GM18867 (cell line): ENCODE data around the gene PRCD.

Experiments
- ATAC-seq: cut with Tn5 transposase; IDR thresholded peaks from one replicate; pipeline ENCODE4 v1.9.1; 2021; ENCODE audit warnings: mild to moderate bottlenecking, moderate library complexity; ENCODE audit not compliant: unreplicated experiment

The PRCD gene

DNA sequence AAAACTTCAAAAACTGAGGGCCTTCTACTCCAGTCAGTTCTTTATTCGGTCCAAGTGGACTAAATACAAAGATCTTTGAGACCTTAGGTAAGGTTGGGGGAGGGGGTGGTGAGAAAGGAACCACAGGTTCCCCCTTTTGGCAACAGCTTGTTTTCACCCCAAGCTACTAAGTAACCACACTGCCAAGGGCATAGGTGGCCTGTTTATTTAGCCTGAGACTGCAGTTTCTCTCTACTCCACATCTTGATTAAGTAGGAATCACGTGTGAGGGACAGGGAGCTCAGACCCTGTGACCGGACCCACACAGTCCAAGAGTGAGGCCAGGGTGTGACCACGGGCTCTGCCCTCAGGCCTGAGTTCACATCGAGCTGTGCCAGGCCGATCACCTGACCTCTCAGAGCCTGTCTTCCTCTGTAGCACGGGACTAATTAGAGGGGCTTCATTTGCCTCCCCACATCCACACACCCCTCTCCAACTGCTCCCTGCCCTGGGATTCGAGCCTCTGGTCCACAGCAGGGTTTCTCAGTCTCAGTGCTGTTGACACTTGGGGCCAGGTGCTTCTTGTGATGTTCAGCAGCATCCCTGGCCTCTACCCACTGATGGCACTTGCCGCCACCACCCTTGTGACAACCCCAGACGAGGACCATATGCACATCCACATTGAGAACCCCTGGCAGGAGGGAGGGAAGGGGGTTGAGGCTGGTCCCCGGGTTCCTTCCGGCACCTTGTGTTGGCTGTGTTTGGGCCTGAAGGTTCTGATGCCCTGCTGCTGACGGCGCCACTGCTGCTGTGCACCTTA is 28.0 kb downstream of the PRCD start:
- ATAC-seq, result no peak

DNA sequence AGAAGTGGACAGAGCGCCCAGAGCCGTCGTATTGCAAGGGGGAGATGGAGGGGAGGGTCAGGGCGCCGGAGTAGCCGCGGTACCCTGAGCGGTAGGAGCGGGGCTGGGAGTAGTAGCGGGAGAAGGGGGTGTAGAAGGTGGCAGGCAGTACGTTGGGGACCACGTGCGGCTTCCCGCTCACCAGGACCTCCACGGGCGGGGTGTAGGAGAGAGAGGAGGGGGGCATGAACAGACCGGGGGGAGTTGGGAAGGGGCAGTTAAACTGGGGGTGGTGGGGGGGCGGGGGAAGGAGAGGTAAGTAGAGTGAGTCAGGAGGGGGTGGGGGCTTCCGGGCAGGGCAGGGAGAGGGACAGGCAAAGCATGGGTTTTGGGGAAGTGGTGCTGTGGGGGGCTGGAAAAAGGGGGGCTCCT is 29.0 kb downstream of the PRCD start:
- no peak for ATAC-seq

GRCh38 chr17:76569607-76570279 is 29.9 kb downstream of the PRCD start:
- no peak for ATAC-seq

GRCh38 chr17:76570457-76570856 is 30.6 kb downstream of the PRCD start:
- ATAC-seq, result no peak

- ATAC-seq, result no peak
Observed at GRCh38 chr17:76570877-76571471, 31.1 kb downstream of the PRCD start.

GRCh38 chr17:76572201-76572910 is 32.5 kb downstream of the PRCD start:
- ATAC-seq, result no peak

- ATAC-seq, result no peak
Observed at GRCh38 chr17:76573096-76573495, 33.3 kb downstream of the PRCD start.

DNA sequence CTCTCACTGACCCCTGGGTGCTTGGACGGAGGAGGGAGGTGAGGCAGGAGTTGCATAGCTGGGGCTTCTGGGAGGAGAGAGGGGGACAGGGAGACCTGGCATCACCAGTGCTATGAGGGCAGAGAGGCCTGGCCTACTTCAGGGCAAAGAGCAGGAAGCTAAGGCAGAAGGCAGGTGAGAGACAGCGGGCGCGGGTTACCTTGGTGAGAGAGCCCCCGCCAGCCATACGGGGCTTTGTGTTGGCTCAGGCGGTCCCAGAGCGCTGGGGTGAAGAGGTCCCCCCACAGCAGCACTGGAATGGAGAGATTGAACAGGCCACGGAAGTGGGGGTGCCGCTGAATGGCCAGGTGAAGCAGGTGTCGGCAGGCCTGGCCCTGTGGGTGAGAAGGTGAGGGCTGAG is 34.3 kb downstream of the PRCD start:
- ATAC-seq, result no peak

DNA sequence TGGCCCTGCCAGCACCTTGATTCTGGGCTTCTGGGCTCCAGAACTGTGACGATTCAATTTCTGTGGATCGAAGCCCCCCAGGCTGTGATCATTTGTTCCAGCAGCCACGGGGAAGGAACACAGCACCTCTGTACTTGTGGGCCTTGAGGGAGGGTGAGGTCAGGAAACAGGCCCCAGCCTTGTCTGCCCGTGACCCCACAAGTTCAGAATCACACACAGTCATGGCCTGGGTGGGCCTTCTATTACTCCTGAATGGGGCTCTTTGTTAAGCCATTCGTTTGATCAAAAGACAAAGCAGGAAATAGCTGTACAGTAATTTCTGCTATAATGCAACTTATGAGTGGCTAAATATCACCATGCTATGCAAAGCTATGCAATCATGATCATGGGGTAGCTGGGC is 35.7 kb downstream of the PRCD start:
- ATAC-seq, result no peak

- no peak for ATAC-seq
Observed at GRCh38 chr17:76576189-76576588, 36.3 kb downstream of the PRCD start.

DNA sequence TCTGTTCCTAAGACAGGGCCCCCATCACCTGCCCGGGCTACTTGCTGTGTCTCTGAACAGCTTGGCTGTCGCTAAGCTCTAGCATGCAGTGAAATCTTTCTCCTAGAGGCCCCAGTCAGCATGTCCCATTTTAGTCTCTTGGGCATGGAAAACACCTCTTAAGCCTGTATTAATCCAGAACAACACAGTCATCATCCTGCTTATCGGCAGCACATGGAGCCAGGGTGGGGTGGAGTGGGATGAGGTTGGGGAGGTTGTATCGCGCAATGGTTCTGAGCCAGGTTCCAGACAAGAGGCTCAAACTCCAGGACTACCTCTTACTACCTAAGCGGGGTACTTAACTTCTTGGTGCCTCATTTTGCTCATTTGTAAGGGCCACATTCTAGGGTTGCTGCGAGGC is 38.0 kb downstream of the PRCD start:
- ATAC-seq, result no peak

DNA sequence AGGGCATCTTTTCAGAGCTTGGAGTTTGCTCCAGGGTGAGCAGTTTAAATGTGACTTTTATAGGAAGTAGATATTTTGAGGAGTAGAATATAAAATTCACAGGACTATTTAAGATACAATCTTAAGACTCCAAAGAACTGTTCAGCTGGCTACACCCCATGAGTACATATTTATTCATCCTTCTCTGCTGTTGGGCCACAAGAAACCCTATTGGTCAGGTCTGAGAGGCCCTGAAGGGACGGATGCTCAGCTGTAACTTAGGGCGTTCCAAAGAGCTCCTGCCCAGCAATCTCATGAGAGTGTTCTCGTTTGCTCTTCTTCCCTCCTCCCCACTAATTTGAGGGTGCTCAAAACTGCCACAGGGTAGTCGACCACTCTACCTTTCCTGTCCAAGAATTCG is 38.5 kb downstream of the PRCD start:
- no peak for ATAC-seq

DNA sequence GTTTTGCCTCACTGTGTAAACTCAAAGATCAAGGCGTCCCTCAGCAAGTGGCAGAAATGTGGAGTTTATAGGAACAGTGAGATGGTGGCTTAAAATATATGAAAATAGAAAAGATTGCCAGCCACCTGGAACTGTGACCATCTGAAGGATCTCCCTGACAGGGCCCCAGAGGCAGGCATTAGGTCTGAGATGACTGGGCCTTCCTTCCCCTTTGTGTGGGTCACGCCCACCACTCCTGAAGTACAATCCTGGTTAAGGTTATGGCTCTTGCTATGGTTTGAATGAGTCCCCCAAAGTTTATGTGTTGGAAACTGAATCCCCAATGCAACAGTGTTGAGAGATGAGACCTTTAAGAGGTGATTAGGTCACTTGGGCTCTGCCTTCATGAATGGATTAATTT is 39.4 kb downstream of the PRCD start:
- ATAC-seq, result no peak

GRCh38 chr17:76581515-76581914 is 41.7 kb downstream of the PRCD start:
- ATAC-seq, result no peak

GRCh38 chr17:76582660-76583059 is 42.8 kb downstream of the PRCD start:
- ATAC-seq, result no peak

- ATAC-seq, result no peak
Observed at GRCh38 chr17:76584427-76585032, 44.7 kb downstream of the PRCD start.

DNA sequence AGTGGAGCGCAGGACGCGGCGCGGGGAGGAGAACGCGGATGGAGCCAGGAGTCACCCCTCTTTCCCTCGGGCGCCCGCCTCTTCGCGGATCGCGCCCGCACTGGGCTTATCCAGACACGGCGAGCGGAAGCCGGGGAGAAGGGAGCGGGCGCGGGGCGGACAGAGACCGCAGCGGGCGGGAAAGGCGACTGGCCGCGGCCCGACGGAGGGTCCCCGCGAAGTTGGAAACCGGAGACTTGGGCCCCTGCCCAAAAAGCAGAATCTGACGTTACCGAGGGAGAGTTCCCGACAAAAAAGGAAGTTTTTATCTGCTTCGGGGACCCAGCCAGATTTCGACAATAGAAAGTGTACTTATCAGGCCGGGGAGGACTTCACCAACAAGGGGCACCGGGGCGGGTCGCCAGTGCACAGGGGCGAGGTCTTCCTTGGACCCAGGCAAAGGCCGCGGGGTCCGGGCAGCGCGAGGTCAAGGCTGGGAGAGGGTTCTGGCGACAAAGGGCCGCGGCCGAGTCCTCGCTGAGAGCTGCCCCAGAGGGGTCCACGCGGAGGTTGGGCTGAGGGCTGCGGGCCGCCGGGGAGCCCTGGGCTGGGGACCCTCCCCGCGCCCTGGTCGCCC is 45.3 kb downstream of the PRCD start:
- ATAC-seq, result no peak

DNA sequence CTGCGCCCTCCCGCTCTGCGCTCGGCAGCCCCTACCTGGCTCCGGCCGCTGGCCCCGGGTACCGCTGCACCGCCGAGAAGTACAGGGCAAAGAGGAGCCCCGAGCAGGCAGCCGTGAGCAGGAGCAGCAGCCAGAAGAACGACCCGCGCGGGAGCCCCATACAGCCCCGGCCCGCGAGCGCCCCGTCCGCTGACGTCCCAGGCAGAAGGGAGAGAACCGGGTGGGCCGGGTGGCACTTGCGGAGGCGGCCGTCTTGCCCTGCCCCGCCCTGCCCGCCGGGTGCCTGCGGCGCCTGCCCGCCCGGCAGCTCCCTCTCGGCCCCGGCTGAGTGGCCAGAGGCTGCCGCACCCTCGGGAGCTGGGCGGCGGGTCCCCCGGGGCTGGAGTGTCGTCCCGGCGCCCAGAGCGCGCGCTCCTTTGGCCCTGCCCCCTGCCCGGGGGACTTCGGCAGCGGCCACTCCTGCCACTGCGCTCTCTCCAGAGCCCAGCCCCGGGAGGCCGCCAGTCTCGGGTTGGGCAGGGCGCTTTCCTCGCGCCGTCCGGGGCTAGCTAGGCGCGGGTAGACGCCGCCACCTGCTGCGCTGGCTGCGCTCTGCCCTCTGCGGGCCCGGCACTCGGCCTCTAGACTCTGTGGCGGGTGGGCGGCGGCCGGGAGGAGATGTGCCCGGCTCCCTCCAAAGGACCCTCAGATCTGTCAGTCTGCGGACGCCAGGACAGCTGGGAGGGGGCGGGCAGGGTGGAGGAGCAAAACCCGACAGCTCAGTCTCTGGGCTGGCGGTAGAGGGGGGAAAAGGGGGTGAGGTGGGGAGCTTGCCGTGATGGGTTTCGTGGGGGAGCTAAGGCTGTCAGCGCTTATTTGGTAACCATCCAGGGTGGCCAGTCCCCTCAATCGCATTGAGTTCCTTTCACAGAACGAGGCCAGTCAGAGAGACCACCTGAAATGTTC is 46.1 kb downstream of the PRCD start, which contains the start of gene ST6GALNAC2:
Gene ST6GALNAC2 (minus strand): TSS at position 212 of the 945 bp plus-strand sequence. CDS start 52 bp downstream, at position 160.
- ATAC-seq, result no peak

DNA sequence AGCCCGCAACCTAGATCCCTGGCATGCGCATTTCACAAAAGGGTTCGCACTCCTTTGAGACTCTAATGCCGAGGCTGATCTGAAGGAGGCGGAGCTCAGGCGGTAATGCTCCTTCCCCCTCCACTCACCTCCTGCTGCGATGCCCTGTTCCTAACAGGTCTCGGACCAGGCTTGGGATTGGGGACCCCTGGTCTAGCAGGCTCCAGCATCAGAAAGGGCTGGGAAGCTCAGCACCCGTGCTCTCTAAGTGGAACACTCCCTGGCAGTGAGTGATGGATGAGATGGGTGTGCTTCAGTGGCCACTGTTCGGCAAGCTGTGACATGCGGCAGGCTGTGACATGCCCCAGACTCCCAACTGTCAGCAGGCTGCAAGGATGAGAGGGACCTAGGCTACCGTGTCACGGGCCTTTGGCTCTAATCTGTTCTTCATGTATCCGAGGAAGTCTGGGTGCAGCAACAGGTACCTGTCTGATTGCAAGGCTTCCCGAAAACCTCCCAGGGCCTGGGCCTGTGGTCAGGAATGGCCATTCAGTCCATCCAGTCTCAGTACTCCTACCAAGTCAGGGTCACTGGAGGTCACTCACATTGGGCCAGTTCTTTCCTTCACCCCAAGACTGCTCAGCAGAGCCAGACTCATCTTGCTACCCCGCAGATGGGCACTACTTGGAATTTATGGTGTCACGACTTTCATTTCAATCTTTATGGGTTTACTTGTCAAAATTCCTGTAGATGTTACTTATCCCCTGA is 47.1 kb downstream of the PRCD start:
- no peak for ATAC-seq
